Esophagus squamous epithelium (tissue), 5 donors: Measurements from ENCODE around the gene CATSPER4. TPM values are rescaled to one million over a fixed set of nuclear protein-coding genes. Genes with fewer than 3 reads are reported as not detected.

Experiments
- DNase-seq: peaks from one replicate; lab custom pipeline; 2025; lab: John Stamatoyannopoulos, UW
- H3K27ac ChIP-seq, 4 donors: fragments of 200-600 bp; sonication (generic); one replicate each; pipeline ENCODE4 v1.5.1; 2016 to 2019; ENCODE audit warnings: mild to moderate bottlenecking in 1 of 4
- H3K27me3 ChIP-seq, 4 donors: fragments of 200-600 bp; sonication (generic); 1 replicate in 3 of 4; 2 replicates in 1 of 4; pipeline versions ENCODE4 v1.5.1 to v1.6.0; 2017 to 2021; ENCODE audit warnings: antibody characterized with exemption in 1 of 4
- H3K36me3 ChIP-seq, 3 donors: fragments of 200-600 bp; sonication (generic); one replicate each; pipeline ENCODE4 v1.5.1; 2016 to 2019
- H3K4me1 ChIP-seq, 3 donors: fragments of 200-600 bp; sonication (generic); one replicate each; pipeline ENCODE4 v1.5.1; 2017 to 2019
- H3K4me3 ChIP-seq, 4 donors: fragments of 200-600 bp; sonication (generic); 1 replicate in 3 of 4; 2 replicates in 1 of 4; pipeline ENCODE4 v1.5.1; 2016 to 2019; ENCODE audit warnings: mild to moderate bottlenecking in 2 of 4, moderate library complexity in 1 of 4
- H3K9me3 ChIP-seq, 3 donors: fragments of 200-600 bp; sonication (generic); one replicate each; pipeline ENCODE4 v1.5.1; 2016 to 2019
- POLR2A ChIP-seq, 4 donors: fragments of 450-650 bp; IDR thresholded peaks; one replicate each; pipeline ENCODE4 v1.6.1; 2017; ENCODE audit warnings: antibody characterized with exemption in 4 of 4, mild to moderate bottlenecking in 4 of 4, moderate library complexity in 3 of 4
- WGBS, 2 donors: methylation state at CpG; one replicate each; pipeline ENCODE4 v1.1.5; 2018; 5-methylcytosine and 5-hydroxymethylcytosine counted together
- intact Hi-C: fragments of 100-400 bp; cut with DNase I; formaldehyde crosslinking; loops from one replicate; pipeline ENCODE4 v1.15.0; 2022
- total RNA-seq, 4 donors: library from RNA; depleted of rRNA; stranded (reverse); fragments of >200 nt; gene quantifications; one replicate each; pipeline ENCODE4 v1.1.0, GENCODE V29; 2016
- TF ChIP-seq, protein P1 (sequence below), 6 experiments: fragments of 450-650 bp in 4 of 6; fragments of 200-600 bp in 2 of 6; sonication (generic) in 2 of 6; IDR thresholded peaks; one replicate each; pipeline ENCODE4 v1.5.1; 2016 to 2019; ENCODE audit warnings: antibody characterized with exemption in 6 of 6, mild to moderate bottlenecking in 4 of 6, moderate library complexity in 4 of 6
- donor health status: DM: yes; HTN: yes; CAD: no.

The CATSPER4 gene
- total RNA-seq, 4 donors from 2014 or later: not detected

DNA sequence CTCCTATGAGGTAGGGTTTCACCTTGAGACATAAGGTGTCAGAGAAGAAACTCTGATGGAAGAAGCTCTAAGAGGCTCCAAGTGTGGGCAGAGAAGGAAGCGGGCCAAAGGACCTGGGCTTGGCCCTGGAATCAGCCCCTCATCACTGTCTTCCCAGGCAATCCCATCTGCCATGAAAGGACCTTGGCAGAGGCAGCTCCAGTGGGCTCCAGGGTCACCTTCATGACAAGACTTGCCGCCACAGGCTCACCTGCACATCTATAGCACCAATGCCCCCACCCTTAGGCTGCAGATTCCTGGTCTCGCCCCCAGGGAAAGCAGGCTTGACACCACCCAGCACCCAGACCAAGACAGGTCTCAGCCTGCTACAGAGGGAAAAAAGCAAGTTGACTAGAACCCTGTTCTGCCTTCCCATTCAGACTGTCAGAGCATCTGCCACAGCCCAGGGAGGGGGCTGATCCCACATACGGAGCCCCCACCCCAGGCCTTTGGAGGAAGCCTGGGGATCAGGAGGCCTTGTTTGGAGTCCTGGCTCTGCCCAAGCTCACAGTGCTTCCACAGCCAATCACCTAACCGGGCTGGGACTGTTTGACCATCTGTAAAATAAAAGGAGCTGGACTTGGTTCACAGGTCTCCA lies 32.0 kb upstream of the CATSPER4 start:
- H3K27me3 ChIP-seq: peaks cover 0 to 76% (median 0%) of the 10 kb centered on the region in 4 donors
- H3K27ac ChIP-seq: peak overlapping the region in 3 of 4 donors; percentile 49 to 68 (median 64)
- intact Hi-C loops: loop anchor here (5.0 kb wide), 1 partner anchor 126 kb away; no protein-coding TSS in a partner anchor
- peak overlapping the region in 3 of 4 donors; percentile 52 to 75 (median 56) for H3K4me3 ChIP-seq
- H3K9me3 ChIP-seq: no peaks in the 10 kb centered on the region
- no peak for TF ChIP-seq POLR2A (IDR thresholded peaks at IDR 0.05)
- TF ChIP-seq, protein P1, sequence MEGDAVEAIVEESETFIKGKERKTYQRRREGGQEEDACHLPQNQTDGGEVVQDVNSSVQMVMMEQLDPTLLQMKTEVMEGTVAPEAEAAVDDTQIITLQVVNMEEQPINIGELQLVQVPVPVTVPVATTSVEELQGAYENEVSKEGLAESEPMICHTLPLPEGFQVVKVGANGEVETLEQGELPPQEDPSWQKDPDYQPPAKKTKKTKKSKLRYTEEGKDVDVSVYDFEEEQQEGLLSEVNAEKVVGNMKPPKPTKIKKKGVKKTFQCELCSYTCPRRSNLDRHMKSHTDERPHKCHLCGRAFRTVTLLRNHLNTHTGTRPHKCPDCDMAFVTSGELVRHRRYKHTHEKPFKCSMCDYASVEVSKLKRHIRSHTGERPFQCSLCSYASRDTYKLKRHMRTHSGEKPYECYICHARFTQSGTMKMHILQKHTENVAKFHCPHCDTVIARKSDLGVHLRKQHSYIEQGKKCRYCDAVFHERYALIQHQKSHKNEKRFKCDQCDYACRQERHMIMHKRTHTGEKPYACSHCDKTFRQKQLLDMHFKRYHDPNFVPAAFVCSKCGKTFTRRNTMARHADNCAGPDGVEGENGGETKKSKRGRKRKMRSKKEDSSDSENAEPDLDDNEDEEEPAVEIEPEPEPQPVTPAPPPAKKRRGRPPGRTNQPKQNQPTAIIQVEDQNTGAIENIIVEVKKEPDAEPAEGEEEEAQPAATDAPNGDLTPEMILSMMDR (IDR thresholded peaks at IDR 0.05): no peak
- peaks cover 18 to 44% (median 19%) of the 10 kb centered on the region in 3 donors for H3K4me1 ChIP-seq
- 47 to 48% methylated on average over 3 to 4 of the region's 5 CpGs for WGBS, 2 donors
- no peak for DNase-seq
- no peaks in the 10 kb centered on the region for H3K36me3 ChIP-seq

DNA sequence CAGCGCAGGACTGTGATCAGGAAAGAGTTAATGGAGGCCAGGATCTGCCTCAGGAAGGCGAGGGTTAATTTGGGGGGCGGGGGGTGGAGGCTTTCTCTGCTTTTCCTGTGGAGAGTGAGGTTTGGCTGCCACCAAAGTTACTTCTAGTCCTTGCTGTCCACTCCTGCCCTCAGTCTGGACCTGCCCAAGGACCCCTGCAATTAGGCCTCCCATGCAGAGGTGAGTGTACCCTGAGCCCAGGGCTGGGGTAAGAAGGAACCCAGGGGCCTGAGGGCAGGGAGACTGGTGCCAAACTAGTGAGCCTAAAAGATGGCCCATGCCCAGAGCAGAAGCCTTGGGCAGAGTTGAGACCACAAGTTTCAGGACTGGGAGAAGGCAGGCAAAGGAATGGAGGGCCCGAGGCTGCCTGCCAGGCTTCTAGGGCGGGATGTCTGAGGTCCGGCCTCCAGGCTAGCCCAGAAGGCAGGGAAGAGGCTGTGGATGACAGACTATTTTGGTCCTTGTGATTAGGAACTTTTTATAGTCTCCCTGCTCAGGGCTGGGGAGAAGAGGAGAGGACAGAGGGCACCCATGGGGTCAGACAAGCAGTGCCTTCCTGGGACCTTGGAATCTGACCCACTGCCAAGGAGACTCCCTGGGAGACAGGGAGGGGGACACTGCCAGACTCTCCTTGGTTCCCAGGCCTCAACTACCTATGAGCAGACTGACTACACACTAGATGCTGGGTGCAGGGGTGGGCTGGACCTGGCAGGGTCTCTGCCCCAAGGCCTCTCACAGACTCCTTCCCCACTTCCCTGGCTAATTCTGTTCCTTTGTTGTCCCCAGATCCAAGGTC lies 31.3 kb upstream of the CATSPER4 start, which contains the start of gene FAM110D:
FAM110D (plus strand) TSS at position 172 of the 835 bp plus-strand sequence. CDS start 2,213 bp downstream, outside the sequence.
- Histone ChIP-seq H3K4me1 (peaks cover 21 to 51% (median 23%) of the 10 kb centered on the region in 3 donors), H3K27me3 (peaks cover 0 to 81% (median 0%) of the 10 kb centered on the region in 4 donors), H3K9me3 (no peaks in the 10 kb centered on the region), H3K27ac (peak within 1 kb of the TSS in 3 of 4 donors; percentile 49 to 68 (median 64)), H3K4me3 (peak within 1 kb of the TSS; percentile 0 to 75 (median 54)), H3K36me3 (no peaks in the 10 kb centered on the region)
- WGBS, 2 donors: 24 to 48% methylated on average over 2 to 4 of the region's 6 CpGs
- DNase-seq: no peak
- intact Hi-C loops: loop anchor here (5.0 kb wide), 1 partner anchor 127 kb away; no protein-coding TSS in a partner anchor
- TF ChIP-seq, protein P1 (IDR thresholded peaks at IDR 0.05): no peak
- peak in 1 of 4 donors; percentile 21 for TF ChIP-seq POLR2A (IDR thresholded peaks at IDR 0.05)

DNA sequence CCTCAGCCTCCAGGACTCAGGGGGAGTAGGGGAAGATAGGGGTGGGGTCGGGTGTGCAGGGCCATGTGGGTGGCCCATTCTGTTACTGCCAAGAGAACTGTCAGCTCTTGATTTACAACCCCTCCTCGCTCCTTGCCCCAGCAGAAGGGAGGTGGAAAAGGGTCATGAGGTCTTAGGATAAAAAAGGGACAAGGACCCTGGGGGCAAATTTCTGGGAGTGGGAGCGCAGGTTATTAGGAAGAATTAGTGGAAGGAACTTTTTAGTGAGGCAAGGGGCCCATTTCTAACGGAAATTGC lies 30.7 kb upstream of the CATSPER4 start:
- TF ChIP-seq, protein P1 (IDR thresholded peaks at IDR 0.05): no peak
- Histone ChIP-seq H3K27me3 (peaks cover 0 to 77% (median 0%) of the 10 kb centered on the region in 4 donors), H3K4me3 (peak overlapping the region; percentile 0 to 75 (median 54)), H3K4me1 (peaks cover 21 to 57% (median 29%) of the 10 kb centered on the region in 3 donors), H3K36me3 (no peaks in the 10 kb centered on the region), H3K27ac (peak overlapping the region in 3 of 4 donors; percentile 49 to 68 (median 64)), H3K9me3 (no peaks in the 10 kb centered on the region)
- intact Hi-C loops: loop anchor here (5.0 to 10.0 kb wide), 2 partner anchors 127 to 155 kb away; partner anchors contain the start of gene CD52
- no peak for DNase-seq
- 63 to 76% methylated on average over 4 of the region's 4 CpGs for WGBS, 2 donors

DNA sequence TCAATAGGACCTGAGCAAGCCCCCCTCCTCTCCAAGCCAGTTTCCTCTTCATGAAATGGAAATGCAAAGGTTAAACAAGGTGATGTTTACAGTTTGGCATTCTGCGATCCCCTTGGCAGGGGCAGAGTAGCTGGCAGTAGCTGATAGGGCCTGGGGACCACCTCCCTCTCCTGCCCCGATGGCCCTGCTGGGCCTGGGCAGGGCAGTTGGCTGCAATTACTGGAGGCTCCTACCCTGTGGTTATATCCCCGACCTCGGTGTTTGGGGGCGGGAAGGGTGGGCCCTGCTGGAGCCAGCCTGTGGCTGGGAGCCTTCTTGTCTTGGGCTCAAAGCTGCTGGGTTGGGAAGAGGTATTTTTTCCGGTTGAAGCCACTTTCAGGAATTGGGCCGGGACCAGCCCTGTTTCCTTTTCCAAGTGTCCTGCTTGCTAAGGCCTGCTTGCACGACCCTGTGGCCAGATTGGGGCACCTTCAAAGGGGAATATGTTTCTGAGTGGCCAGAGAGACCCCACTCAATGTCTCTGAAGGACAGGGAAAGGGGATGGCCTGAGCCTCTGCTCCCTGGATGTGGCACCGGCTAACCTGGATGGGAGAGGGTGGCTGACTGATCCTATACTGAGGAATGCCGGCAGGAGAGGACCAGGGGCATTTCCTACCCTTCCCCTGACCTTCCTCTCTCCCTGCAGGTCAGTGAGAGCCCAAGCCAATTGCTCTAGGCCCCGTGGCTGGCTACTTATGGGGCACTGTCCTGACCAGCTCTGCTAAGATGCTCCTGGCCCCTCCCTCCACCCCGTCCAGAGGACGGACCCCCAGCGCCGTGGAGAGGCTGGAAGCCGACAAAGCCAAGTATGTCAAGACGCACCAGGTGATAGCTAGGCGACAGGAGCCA lies 29.6 kb upstream of the CATSPER4 start:
- peaks cover 0 to 66% (median 0%) of the 10 kb centered on the region in 4 donors for H3K27me3 ChIP-seq
- no peak for DNase-seq
- WGBS, 2 donors: 57 to 60% methylated on average over 3 to 7 of the region's 18 CpGs
- H3K27ac ChIP-seq: peak overlapping the region in 2 of 4 donors; percentile 39 to 68
- H3K9me3 ChIP-seq: no peaks in the 10 kb centered on the region
- TF ChIP-seq, protein P1 (IDR thresholded peaks at IDR 0.05): no peak
- no peaks in the 10 kb centered on the region for H3K36me3 ChIP-seq
- intact Hi-C loops: loop anchor here (10.0 kb wide), 1 partner anchor 154 kb away; the partner anchor contains the start of gene CD52
- H3K4me1 ChIP-seq: peaks cover 21 to 60% (median 31%) of the 10 kb centered on the region in 3 donors
- H3K4me3 ChIP-seq: peak overlapping the region; percentile 31 to 75 (median 54)
